GM12872 (cell line): Measurements from ENCODE around the gene PTPRN2.

Experiments
- TF ChIP-seq, protein P1 (sequence below): IDR thresholded peaks from 3 replicates; pipeline ENCODE4 v1.5.1; 2011; ENCODE audit warnings: low read depth, mild to moderate bottlenecking, low read length, moderate library complexity; ENCODE audit not compliant: insufficient read depth

PTPRN2 gene

DNA sequence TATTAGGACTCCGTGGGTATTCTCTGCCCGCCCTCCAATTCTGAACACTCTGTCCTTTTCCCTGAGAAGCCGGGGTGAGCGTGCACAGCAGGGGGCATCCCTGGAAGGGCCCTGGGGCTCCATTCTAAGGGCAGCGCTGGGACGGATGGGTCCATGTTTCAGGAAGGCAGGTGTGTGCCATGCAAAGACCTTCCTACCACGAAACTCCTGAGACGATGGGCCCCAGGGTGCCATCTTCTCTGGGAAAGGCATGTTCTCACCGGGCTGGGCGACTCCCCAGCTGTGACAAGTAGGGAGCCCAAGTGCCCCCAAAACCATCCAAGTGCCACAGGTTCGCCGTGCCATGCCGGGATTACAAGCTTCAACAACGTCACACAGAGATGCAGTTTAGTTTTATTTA, 994.1 kb downstream of the PTPRN2 start:
- TF ChIP-seq, protein P1, sequence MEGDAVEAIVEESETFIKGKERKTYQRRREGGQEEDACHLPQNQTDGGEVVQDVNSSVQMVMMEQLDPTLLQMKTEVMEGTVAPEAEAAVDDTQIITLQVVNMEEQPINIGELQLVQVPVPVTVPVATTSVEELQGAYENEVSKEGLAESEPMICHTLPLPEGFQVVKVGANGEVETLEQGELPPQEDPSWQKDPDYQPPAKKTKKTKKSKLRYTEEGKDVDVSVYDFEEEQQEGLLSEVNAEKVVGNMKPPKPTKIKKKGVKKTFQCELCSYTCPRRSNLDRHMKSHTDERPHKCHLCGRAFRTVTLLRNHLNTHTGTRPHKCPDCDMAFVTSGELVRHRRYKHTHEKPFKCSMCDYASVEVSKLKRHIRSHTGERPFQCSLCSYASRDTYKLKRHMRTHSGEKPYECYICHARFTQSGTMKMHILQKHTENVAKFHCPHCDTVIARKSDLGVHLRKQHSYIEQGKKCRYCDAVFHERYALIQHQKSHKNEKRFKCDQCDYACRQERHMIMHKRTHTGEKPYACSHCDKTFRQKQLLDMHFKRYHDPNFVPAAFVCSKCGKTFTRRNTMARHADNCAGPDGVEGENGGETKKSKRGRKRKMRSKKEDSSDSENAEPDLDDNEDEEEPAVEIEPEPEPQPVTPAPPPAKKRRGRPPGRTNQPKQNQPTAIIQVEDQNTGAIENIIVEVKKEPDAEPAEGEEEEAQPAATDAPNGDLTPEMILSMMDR = no peak

DNA sequence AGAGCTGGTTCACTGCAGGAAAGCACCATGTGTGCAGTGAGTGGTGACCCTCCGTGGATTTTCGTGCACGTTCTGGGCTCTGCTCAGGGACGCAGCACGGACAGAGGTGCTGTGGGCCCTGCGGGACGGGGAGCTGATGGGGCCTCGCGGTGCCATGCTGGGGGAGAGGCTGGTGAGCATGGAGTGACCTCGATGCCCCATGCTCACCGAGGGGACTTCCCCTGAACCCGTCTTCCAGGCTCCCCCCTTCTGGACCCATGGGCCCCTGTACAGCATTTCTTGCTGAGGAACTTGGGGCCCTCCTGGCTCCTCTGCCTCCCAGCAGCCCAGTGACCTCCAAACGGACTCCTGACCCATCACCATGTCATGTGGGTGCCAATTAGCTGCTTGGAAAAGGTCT, 997.1 kb downstream of the PTPRN2 start:
- TF ChIP-seq, protein P1 = no peak

DNA sequence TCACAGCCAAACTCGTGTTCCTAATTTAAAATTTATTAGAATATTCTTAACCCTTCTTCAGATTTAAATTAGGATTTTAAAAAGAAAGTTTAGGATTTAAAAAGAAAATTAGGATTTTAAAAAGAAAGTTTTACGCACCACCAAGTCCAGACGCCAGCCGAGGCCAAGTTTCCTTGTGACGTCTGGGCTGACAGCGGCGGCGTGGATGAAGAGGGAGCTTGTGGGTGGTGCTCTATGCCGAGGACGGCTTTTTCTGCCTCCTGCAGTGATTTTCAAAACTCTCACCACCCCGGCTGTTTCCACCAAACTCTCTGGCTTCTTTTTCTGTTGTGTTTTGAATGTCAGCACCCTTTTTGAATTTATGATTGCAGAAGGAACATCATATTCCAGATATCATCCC, 997.9 kb downstream of the PTPRN2 start:
- TF ChIP-seq, protein P1 = no peak

DNA sequence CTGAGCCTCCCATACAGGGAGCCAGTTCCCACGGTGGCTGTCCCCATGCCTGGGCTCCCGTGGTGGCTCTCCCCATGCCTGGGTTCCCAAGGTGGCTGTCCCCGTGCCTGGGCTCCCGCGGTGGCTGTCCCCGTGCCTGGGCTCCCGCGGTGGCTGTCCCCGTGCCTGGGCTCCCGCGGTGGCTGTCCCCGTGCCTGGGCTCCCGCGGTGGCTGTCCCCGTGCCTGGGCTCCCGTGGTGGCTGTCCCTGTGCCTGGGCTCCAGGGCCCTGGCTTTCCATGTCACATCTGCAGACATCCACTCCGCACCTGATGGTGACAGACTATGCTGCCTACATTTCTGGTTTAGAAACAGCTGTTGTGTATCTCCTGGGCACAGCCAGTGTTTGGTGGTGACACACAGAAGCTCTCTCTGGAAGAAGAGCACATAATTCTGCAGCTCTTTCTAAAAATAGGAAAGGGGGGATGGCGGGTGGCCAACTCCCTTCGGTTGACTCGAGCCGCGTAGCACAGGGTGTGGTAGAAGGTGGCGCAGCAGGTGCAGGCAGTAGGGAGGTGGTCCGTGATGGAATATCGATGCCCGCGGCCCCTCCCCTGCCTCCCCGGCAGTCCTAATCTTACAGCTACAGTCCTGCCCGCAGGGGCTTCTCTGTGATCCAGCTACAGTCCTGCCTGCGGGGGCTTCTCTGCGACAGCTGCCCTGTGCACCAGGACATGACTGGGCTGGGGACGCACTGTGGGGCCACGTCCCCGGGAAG, 999.6 kb downstream of the PTPRN2 start:
- TF ChIP-seq, protein P1 = no peak

DNA sequence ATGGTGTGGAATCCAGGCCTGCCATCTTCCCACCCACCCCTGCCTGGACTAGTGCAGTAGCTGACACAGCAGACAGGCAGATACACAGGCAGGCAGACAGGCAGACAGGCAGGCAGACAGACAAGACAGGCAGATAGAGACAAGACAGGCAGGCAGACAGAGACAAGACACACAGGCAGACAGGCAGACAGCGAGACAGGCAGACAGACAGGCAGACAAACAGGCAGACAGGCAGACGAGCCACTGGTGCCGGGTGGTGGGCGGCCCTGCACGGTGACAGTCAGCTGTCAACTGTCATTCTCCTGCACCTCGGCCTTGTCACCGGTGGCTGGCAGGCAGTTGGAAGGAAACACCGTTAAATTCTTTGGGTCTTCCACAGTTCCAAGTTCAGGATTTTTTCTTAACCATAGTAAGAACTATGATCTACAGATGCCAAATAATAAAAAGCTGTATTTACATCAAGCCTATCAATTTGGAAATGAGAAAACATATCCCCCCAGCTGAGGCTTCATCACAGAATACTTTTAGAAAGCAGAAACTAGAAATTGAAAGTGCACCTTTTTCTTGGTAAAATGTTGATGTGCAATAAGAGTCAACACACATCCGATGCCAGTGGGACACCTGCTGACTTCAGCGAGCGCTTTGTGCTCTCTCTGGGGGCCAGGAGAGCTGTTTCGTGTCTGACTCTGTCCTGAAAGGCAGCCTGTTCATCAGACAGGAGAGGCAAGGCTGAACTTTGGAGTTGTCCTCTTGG, 1000.4 kb downstream of the PTPRN2 start:
- TF ChIP-seq, protein P1 = no peak

DNA sequence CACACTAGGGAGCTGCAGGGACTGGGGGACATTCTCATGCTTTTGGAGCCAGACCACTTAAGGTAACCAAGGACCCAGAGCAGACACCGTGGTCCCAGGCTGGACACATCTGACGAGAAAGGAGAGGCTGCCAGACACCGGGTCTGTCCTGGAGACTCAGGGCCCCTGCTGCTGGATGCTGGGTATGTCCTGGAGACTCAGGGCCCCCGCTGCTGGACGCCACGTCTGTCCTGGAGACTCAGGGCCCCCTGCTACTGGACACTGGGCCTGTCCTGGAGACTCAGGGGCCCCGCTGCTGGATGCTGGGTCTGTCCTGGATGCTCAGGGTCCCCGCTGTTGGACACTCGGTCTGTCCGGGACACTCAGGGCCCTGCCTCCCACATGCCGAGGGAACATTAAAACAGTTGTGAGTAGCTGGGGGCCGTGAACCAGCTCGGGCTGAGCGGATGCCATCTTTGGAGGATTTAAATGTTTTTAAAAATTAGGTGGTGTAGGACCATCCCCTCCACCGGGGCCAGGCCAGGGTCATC, 1001.1 kb downstream of the PTPRN2 start:
- TF ChIP-seq, protein P1 = no peak

DNA sequence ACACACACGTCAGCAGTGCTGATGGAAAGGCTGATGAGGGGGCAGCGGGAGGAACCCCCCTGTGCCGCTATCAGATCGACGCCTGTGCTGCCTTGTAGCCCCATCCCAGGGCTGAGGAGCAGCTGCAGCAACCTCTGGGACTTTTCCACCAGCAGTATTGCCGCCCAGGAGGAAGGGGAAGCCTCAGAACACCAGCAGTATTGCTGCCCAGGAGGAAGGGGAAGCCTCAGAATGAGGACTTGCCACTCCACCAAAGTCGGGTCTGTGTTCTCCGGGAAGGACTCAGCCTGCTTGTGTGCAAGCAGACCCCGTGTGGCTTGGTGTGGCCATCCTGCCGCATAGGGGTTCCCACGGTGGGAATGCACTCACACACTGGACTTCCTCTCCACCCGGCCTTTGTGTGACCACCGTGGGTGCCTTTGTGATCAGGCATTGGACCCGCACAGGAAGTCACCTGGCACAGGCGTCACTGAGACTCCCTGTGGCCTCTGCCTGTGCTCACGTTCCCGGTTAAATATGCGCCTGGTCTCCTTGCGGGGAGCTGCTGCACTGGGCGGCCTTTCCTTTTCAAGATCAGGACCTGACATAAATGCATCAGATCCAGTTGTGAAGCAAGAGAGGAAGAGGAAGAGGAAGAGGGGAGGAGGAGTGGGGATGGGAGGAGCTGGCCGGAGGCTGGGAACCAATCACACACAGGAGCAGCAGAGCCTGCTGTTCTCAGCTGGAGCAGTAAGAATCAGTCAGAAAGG, 1002.3 kb downstream of the PTPRN2 start:
- TF ChIP-seq, protein P1 = no peak
